HEK293 (cell line): Measurements from ENCODE around the gene CHST8.
A peak's percentile ranks its signal among the peaks of the same experiment; 100 is the strongest.

ENCODE experiments used
- BCL11B ChIP-seq: fragments of 450-650 bp; formaldehyde crosslinking; IDR thresholded peaks from 2 replicates; pipeline ENCODE4 v1.5.1; 2016; ENCODE audit warnings: low read depth, missing biosample characterization, missing genetic modification characterization
- GLI2 ChIP-seq: fragments of 450-650 bp; formaldehyde crosslinking; IDR thresholded peaks from 2 replicates; pipeline ENCODE4; 2017; ENCODE audit warnings: missing biosample characterization, missing genetic modification characterization, low read depth, borderline replicate concordance
- GLI4 ChIP-seq: fragments of 450-650 bp; formaldehyde crosslinking; IDR thresholded peaks from 2 replicates; pipeline ENCODE4 v1.5.1; 2016; ENCODE audit warnings: missing biosample characterization, missing genetic modification characterization
- KLF1 ChIP-seq: fragments of 450-650 bp; formaldehyde crosslinking; IDR thresholded peaks from 2 replicates; pipeline ENCODE4 v1.5.1; 2016; ENCODE audit warnings: missing biosample characterization, missing genetic modification characterization
- KLF8 ChIP-seq: fragments of 450-650 bp; formaldehyde crosslinking; IDR thresholded peaks from 2 replicates; pipeline ENCODE4 v1.5.1; 2016; ENCODE audit warnings: missing biosample characterization, missing genetic modification characterization
- KLF9 ChIP-seq: fragments of 450-650 bp; formaldehyde crosslinking; IDR thresholded peaks from 2 replicates; pipeline ENCODE4 v1.5.1; 2016; ENCODE audit warnings: missing biosample characterization, missing genetic modification characterization, low read depth
- MEIS1 ChIP-seq: sonication (generic); formaldehyde crosslinking; IDR thresholded peaks from 2 replicates; pipeline ENCODE4 v1.8.1; 2022; ENCODE audit warnings: missing genetic modification reagents, mild to moderate bottlenecking, borderline replicate concordance
- OVOL3 ChIP-seq: fragments of 450-650 bp; formaldehyde crosslinking; IDR thresholded peaks from 2 replicates; pipeline ENCODE4 v1.5.1; 2016; ENCODE audit warnings: missing biosample characterization, missing genetic modification characterization
- SP7 ChIP-seq: fragments of 450-650 bp; formaldehyde crosslinking; IDR thresholded peaks from 2 replicates; pipeline ENCODE4 v1.5.1; 2016; ENCODE audit warnings: missing biosample characterization, missing genetic modification characterization
- TSHZ1 ChIP-seq: fragments of 450-650 bp; formaldehyde crosslinking; IDR thresholded peaks from 2 replicates; pipeline ENCODE4 v1.5.1; 2016; ENCODE audit warnings: missing biosample characterization, missing genetic modification characterization, borderline replicate concordance
- ZBTB48 ChIP-seq: fragments of 450-650 bp; formaldehyde crosslinking; IDR thresholded peaks from 2 replicates; pipeline ENCODE4 v1.5.1; 2016; ENCODE audit warnings: missing biosample characterization, missing genetic modification characterization
- ZBTB6 ChIP-seq: fragments of 450-650 bp; formaldehyde crosslinking; IDR thresholded peaks from 2 replicates; pipeline ENCODE4 v1.5.1; 2017; ENCODE audit warnings: missing biosample characterization, missing genetic modification characterization
- ZFHX2 ChIP-seq: fragments of 450-650 bp; formaldehyde crosslinking; conservative IDR thresholded peaks from 2 replicates; pipeline ENCODE4 v1.5.1; 2016; ENCODE audit warnings: missing biosample characterization, missing genetic modification characterization
- ZNF121 ChIP-seq: fragments of 450-650 bp; formaldehyde crosslinking; IDR thresholded peaks from 2 replicates; pipeline ENCODE4 v1.5.1; 2016; ENCODE audit warnings: missing biosample characterization, missing genetic modification characterization
- ZNF148 ChIP-seq: fragments of 450-650 bp; formaldehyde crosslinking; IDR thresholded peaks from 2 replicates; pipeline ENCODE4 v1.5.0; 2017; ENCODE audit warnings: missing biosample characterization, missing genetic modification characterization, borderline replicate concordance
- ZNF266 ChIP-seq: fragments of 450-650 bp; formaldehyde crosslinking; IDR thresholded peaks from 2 replicates; pipeline ENCODE4 v1.5.1; 2016; ENCODE audit warnings: missing biosample characterization, missing genetic modification characterization, low read depth
- ZNF292 ChIP-seq: fragments of 450-650 bp; formaldehyde crosslinking; IDR thresholded peaks from 2 replicates; pipeline ENCODE4 v1.5.1; 2016; ENCODE audit warnings: low read depth, missing biosample characterization, missing genetic modification characterization, borderline replicate concordance
- ZNF354C ChIP-seq: fragments of 450-650 bp; formaldehyde crosslinking; IDR thresholded peaks from 2 replicates; pipeline ENCODE4 v1.5.1; 2016; ENCODE audit warnings: missing biosample characterization, missing genetic modification characterization, low read depth, borderline replicate concordance
- ZNF394 ChIP-seq: fragments of 450-650 bp; formaldehyde crosslinking; IDR thresholded peaks from 2 replicates; pipeline ENCODE4 v1.5.1; 2016; ENCODE audit warnings: missing biosample characterization, missing genetic modification characterization, mild to moderate bottlenecking, moderate library complexity, borderline replicate concordance
- ZNF48 ChIP-seq: fragments of 450-650 bp; formaldehyde crosslinking; IDR thresholded peaks from 2 replicates; pipeline ENCODE4 v1.5.1; 2016; ENCODE audit warnings: missing biosample characterization, missing genetic modification characterization
- ZNF501 ChIP-seq: fragments of 450-650 bp; formaldehyde crosslinking; IDR thresholded peaks from 2 replicates; pipeline ENCODE4 v1.5.1; 2016; ENCODE audit warnings: missing biosample characterization, missing genetic modification characterization
- ZNF510 ChIP-seq: fragments of 450-650 bp; formaldehyde crosslinking; IDR thresholded peaks from 2 replicates; pipeline ENCODE4 v1.5.1; 2018; ENCODE audit warnings: mild to moderate bottlenecking, missing genetic modification characterization, missing biosample characterization; ENCODE audit not compliant: insufficient replicate concordance
- ZNF530 ChIP-seq: fragments of 450-650 bp; formaldehyde crosslinking; IDR thresholded peaks from 2 replicates; pipeline ENCODE4 v1.5.1; 2016; ENCODE audit warnings: low read depth, missing biosample characterization, missing genetic modification characterization
- ZNF560 ChIP-seq: fragments of 450-650 bp; formaldehyde crosslinking; IDR thresholded peaks from 2 replicates; pipeline ENCODE4 v1.5.1; 2017; ENCODE audit warnings: missing biosample characterization, missing genetic modification characterization, borderline replicate concordance
- ZNF621 ChIP-seq: fragments of 450-650 bp; formaldehyde crosslinking; IDR thresholded peaks from 2 replicates; pipeline ENCODE4 v1.5.1; 2017; ENCODE audit warnings: missing biosample characterization, missing genetic modification characterization
- ZNF624 ChIP-seq: fragments of 450-650 bp; formaldehyde crosslinking; IDR thresholded peaks from 2 replicates; pipeline ENCODE4 v1.5.1; 2017; ENCODE audit warnings: missing biosample characterization, missing genetic modification characterization
- ZNF677 ChIP-seq: fragments of 450-650 bp; IDR thresholded peaks from 2 replicates; pipeline ENCODE4 v1.5.0; 2018; ENCODE audit warnings: missing biosample characterization, mild to moderate bottlenecking, missing genetic modification characterization, moderate library complexity
- ZSCAN23 ChIP-seq: fragments of 450-650 bp; formaldehyde crosslinking; IDR thresholded peaks from 2 replicates; pipeline ENCODE4 v1.5.1; 2016; ENCODE audit warnings: missing biosample characterization, missing genetic modification characterization
- TF ChIP-seq, protein P1 (sequence below): fragments of 450-650 bp; formaldehyde crosslinking; IDR thresholded peaks from 2 replicates; pipeline ENCODE4 v1.5.1; 2016; ENCODE audit warnings: missing biosample characterization, missing genetic modification characterization
- TF ChIP-seq, protein P2 (sequence below): fragments of 450-650 bp; formaldehyde crosslinking; IDR thresholded peaks from 2 replicates; pipeline ENCODE4 v1.5.1; 2017; ENCODE audit warnings: missing biosample characterization, missing genetic modification characterization

CHST8 gene

DNA sequence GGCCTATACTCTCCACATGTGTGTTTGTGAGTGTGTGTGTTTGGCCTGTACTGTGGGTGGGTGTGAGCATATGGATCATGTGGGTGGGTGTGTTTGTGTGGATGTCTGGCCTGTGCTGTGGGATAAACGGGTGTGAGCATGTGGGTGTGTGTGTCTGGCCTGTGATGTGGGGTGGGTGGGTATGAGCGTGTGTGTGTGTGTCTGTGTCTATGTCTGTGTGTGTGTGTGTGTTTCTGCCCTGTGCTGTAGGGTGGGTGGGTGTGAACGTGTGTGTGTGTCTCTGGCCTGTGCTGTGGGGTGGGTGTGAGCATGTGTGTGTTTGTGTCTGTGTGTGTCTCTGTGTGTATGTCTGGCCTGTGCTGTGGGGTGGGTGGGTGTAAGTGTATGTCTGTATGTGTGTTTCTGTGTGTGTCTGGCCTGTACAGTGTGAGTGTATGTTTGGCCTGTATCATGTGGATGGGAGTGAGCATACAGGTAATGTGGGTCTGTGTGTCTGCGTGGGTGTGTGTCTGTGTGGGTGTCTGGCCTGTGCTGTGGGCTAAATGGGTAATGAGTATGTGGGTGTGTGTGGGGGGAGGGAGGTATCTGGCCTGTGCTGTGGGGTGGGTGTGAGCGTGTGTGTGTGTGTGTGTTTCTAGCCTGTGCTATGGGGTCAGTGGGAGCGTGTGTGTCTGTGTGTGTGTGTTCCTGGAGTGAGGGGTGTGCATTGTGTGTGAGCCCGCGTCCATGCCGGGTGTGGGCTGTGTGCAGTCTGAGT, 154.2 kb downstream of the CHST8 start (continued):
- TF ChIP-seq, protein P1, sequence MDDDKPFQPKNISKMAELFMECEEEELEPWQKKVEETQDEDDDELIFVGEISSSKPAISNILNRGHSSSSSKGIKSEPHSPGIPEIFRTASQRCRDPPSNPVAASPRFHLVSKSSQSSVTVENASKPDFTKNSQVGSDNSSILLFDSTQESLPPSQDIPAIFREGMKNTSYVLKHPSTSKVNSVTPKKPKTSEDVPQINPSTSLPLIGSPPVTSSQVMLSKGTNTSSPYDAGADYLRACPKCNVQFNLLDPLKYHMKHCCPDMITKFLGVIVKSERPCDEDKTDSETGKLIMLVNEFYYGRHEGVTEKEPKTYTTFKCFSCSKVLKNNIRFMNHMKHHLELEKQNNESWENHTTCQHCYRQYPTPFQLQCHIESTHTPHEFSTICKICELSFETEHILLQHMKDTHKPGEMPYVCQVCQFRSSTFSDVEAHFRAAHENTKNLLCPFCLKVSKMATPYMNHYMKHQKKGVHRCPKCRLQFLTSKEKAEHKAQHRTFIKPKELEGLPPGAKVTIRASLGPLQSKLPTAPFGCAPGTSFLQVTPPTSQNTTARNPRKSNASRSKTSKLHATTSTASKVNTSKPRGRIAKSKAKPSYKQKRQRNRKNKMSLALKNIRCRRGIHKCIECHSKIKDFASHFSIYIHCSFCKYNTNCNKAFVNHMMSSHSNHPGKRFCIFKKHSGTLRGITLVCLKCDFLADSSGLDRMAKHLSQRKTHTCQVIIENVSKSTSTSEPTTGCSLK (tag by site-specific recombination), result no peak
- TF ChIP-seq MEIS1 (CRISPR knock-in tag) (no peak), SP7 (tag by site-specific recombination) (no peak), ZNF394 (no peak), ZNF48 (tag by site-specific recombination) (no peak), ZNF510 (no peak), ZSCAN23 (tag by site-specific recombination) (no peak), BCL11B (tag by site-specific recombination) (no peak), ZNF354C (tag by site-specific recombination) (no peak), KLF9 (tag by site-specific recombination) (peak; percentile 63), ZNF148 (tag by site-specific recombination) (peak; percentile 15; the same call in 1 of the 2 replicates), GLI2 (no peak), ZBTB48 (no peak), ZNF501 (tag by site-specific recombination) (no peak), KLF8 (tag by site-specific recombination) (no peak), GLI4 (tag by site-specific recombination) (no peak), ZNF621 (tag by site-specific recombination) (0 out of 2 replicates have a peak, but pooled peaks have one; percentile 34), OVOL3 (tag by site-specific recombination) (no peak), ZFHX2 (tag by site-specific recombination) (peak; percentile 100), ZBTB6 (tag by site-specific recombination) (no peak), ZNF624 (no peak), ZNF560 (tag by site-specific recombination) (no peak), ZNF121 (tag by site-specific recombination) (no peak), ZNF530 (no peak), TSHZ1 (no peak), KLF1 (peak; percentile 9; the same call in 1 of the 2 replicates), ZNF266 (tag by site-specific recombination) (peak; percentile 7; the same call in 1 of the 2 replicates), ZNF292 (tag by site-specific recombination) (no peak), ZNF677 (tag by site-specific recombination) (no peak)
- TF ChIP-seq, protein P2, sequence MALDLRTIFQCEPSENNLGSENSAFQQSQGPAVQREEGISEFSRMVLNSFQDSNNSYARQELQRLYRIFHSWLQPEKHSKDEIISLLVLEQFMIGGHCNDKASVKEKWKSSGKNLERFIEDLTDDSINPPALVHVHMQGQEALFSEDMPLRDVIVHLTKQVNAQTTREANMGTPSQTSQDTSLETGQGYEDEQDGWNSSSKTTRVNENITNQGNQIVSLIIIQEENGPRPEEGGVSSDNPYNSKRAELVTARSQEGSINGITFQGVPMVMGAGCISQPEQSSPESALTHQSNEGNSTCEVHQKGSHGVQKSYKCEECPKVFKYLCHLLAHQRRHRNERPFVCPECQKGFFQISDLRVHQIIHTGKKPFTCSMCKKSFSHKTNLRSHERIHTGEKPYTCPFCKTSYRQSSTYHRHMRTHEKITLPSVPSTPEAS (tag by site-specific recombination), result peak; percentile 60
